Measurements from ENCODE around the gene CBR4. TPM values are rescaled to one million over a fixed set of nuclear protein-coding genes. Genes with fewer than 3 reads are reported as not detected.

The CBR4 gene
- total RNA-seq, 1 experiment from 2014 or later, result 12.6 TPM

GRCh38 chr4:169017971-169018370 lies 7.9 kb upstream of the CBR4 start:
- BruUV-seq (replicated peaks), result no TSS peak
- no peak overlapping the region for H3K9ac ChIP-seq (ENCODE audit: low read length)
- no peaks in the 10 kb centered on the region for H3K9me2 ChIP-seq (replicated peaks; ENCODE audit: low read length)
- POLR2A ChIA-PET (ENCODE audit: unreplicated experiment), result no interaction called here
- peaks cover 12% of the 10 kb centered on the region for H3K79me2 ChIP-seq (ENCODE audit: low read length)
- peaks cover 49% of the 10 kb centered on the region for H3K4me1 ChIP-seq (ENCODE audit: insufficient read depth, low read length)
- ATAC-seq (no peak), DNase-seq (no peak)
- no peak overlapping the region for H3K4me3 ChIP-seq (ENCODE audit: low read length)
- H3K9me3 ChIP-seq (ENCODE audit: low read length), result no peaks in the 10 kb centered on the region
- no peak overlapping the region for H3K27ac ChIP-seq (ENCODE audit: low read length)
- H3K27me3 ChIP-seq (ENCODE audit: low read length), result no peaks in the 10 kb centered on the region
- intact Hi-C loops (cut with micrococcal nuclease), result no loop called here
- no peak for TF ChIP-seq EZH2 (IDR thresholded peaks at IDR 0.05; ENCODE audit: low read length, unreplicated experiment)
- TF ChIP-seq EZH2phosphoT487 (IDR thresholded peaks at IDR 0.05; ENCODE audit: borderline replicate concordance, low read length), result no peak
- H4K20me1 ChIP-seq (ENCODE audit: low read length), result no peaks in the 10 kb centered on the region
- peaks cover 4% of the 10 kb centered on the region for H3F3A ChIP-seq (ENCODE audit: low read length, unreplicated experiment)
- no peaks in the 10 kb centered on the region for H3K36me3 ChIP-seq (ENCODE audit: low read depth, low read length)
- no peak overlapping the region for H3K4me2 ChIP-seq (ENCODE audit: low read length)
- CTCF ChIA-PET, result no interaction called here
- no peak overlapping the region for H2AFZ ChIP-seq (ENCODE audit: low read length)

GRCh38 chr4:169015186-169015623 lies 5.2 kb upstream of the CBR4 start:
- BruUV-seq (replicated peaks), result no TSS peak
- Histone ChIP-seq H3K4me2 (ENCODE audit: low read length) (peak overlapping the region; percentile 67), H3K4me1 (ENCODE audit: insufficient read depth, low read length) (peaks cover 74% of the 10 kb centered on the region), H3K27me3 (ENCODE audit: low read length) (no peaks in the 10 kb centered on the region), H3K27ac (ENCODE audit: low read length) (peak overlapping the region; percentile 89), H3F3A (ENCODE audit: low read length, unreplicated experiment) (peaks cover 4% of the 10 kb centered on the region), H2AFZ (ENCODE audit: low read length) (peak overlapping the region; percentile 58), H3K4me3 (ENCODE audit: low read length) (no peak overlapping the region), H3K9me3 (ENCODE audit: low read length) (no peaks in the 10 kb centered on the region), H3K9ac (ENCODE audit: low read length) (peak overlapping the region; percentile 32; the same call in 1 of the 2 replicates), H4K20me1 (ENCODE audit: low read length) (no peaks in the 10 kb centered on the region), H3K79me2 (ENCODE audit: low read length) (peaks cover 36% of the 10 kb centered on the region), H3K36me3 (ENCODE audit: low read depth, low read length) (no peaks in the 10 kb centered on the region), H3K9me2 (replicated peaks; ENCODE audit: low read length) (no peaks in the 10 kb centered on the region)
- CTCF ChIA-PET, result no interaction called here
- TF ChIP-seq EZH2 (IDR thresholded peaks at IDR 0.05; ENCODE audit: low read length, unreplicated experiment) (no peak), EZH2phosphoT487 (IDR thresholded peaks at IDR 0.05; ENCODE audit: borderline replicate concordance, low read length) (no peak)
- TF ChIP-seq, protein P1, sequence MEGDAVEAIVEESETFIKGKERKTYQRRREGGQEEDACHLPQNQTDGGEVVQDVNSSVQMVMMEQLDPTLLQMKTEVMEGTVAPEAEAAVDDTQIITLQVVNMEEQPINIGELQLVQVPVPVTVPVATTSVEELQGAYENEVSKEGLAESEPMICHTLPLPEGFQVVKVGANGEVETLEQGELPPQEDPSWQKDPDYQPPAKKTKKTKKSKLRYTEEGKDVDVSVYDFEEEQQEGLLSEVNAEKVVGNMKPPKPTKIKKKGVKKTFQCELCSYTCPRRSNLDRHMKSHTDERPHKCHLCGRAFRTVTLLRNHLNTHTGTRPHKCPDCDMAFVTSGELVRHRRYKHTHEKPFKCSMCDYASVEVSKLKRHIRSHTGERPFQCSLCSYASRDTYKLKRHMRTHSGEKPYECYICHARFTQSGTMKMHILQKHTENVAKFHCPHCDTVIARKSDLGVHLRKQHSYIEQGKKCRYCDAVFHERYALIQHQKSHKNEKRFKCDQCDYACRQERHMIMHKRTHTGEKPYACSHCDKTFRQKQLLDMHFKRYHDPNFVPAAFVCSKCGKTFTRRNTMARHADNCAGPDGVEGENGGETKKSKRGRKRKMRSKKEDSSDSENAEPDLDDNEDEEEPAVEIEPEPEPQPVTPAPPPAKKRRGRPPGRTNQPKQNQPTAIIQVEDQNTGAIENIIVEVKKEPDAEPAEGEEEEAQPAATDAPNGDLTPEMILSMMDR (conservative IDR thresholded peaks at IDR 0.05; ENCODE audit: low read depth, low read length), result no peak
- ATAC-seq, result no peak
- no peak for DNase-seq
- intact Hi-C loops (cut with micrococcal nuclease), result no loop called here
- POLR2A ChIA-PET (ENCODE audit: unreplicated experiment), result no interaction called here

GRCh38 chr4:169014586-169014985 lies 4.5 kb upstream of the CBR4 start:
- H4K20me1 ChIP-seq (ENCODE audit: low read length), result no peaks in the 10 kb centered on the region
- H3K4me2 ChIP-seq (ENCODE audit: low read length), result peak overlapping the region; percentile 67
- H3K27me3 ChIP-seq (ENCODE audit: low read length), result no peaks in the 10 kb centered on the region
- H3K4me3 ChIP-seq (ENCODE audit: low read length), result no peak overlapping the region
- POLR2A ChIA-PET (ENCODE audit: unreplicated experiment), result no interaction called here
- no peak overlapping the region for H2AFZ ChIP-seq (ENCODE audit: low read length)
- ATAC-seq (peak; percentile 52), DNase-seq (peak; percentile 85)
- no peaks in the 10 kb centered on the region for H3K9me2 ChIP-seq (replicated peaks; ENCODE audit: low read length)
- no peaks in the 10 kb centered on the region for H3K9me3 ChIP-seq (ENCODE audit: low read length)
- peak overlapping the region; percentile 52 for H3K9ac ChIP-seq (ENCODE audit: low read length)
- H3K27ac ChIP-seq (ENCODE audit: low read length), result peak overlapping the region; percentile 89
- H3K4me1 ChIP-seq (ENCODE audit: insufficient read depth, low read length), result peaks cover 74% of the 10 kb centered on the region
- H3F3A ChIP-seq (ENCODE audit: low read length, unreplicated experiment), result peaks cover 4% of the 10 kb centered on the region
- TF ChIP-seq, protein P1 (conservative IDR thresholded peaks at IDR 0.05; ENCODE audit: low read depth, low read length), result no peak
- TF ChIP-seq EZH2phosphoT487 (IDR thresholded peaks at IDR 0.05; ENCODE audit: borderline replicate concordance, low read length) (no peak), EZH2 (IDR thresholded peaks at IDR 0.05; ENCODE audit: low read length, unreplicated experiment) (no peak)
- peaks cover 41% of the 10 kb centered on the region for H3K79me2 ChIP-seq (ENCODE audit: low read length)
- intact Hi-C loops (cut with micrococcal nuclease), result loop anchor here (5.0 kb wide), 2 partner anchors 103 to 253 kb away; no protein-coding TSS in a partner anchor
- CTCF ChIA-PET, result no interaction called here
- no peaks in the 10 kb centered on the region for H3K36me3 ChIP-seq (ENCODE audit: low read depth, low read length)
- no TSS peak for BruUV-seq (replicated peaks)

Measured in PC-3 (cell line).